A549 treated with AZD2906 at 1 μM for 4 hours (cell line): Measurements from ENCODE around the gene CISTR. TPM values are rescaled to one million over a fixed set of nuclear protein-coding genes. Genes with fewer than 3 reads are reported as not detected.

ENCODE experiments used
- total RNA-seq: library from RNA; stranded (reverse); fragments of 200-300 nt; extraction: Qiagen RNA extraction; gene quantifications from 5 replicates; pipeline ENCODE4 v1.2.3, GENCODE V29; 2022

Gene CISTR
- total RNA-seq, result not detected in 5 replicates

DNA sequence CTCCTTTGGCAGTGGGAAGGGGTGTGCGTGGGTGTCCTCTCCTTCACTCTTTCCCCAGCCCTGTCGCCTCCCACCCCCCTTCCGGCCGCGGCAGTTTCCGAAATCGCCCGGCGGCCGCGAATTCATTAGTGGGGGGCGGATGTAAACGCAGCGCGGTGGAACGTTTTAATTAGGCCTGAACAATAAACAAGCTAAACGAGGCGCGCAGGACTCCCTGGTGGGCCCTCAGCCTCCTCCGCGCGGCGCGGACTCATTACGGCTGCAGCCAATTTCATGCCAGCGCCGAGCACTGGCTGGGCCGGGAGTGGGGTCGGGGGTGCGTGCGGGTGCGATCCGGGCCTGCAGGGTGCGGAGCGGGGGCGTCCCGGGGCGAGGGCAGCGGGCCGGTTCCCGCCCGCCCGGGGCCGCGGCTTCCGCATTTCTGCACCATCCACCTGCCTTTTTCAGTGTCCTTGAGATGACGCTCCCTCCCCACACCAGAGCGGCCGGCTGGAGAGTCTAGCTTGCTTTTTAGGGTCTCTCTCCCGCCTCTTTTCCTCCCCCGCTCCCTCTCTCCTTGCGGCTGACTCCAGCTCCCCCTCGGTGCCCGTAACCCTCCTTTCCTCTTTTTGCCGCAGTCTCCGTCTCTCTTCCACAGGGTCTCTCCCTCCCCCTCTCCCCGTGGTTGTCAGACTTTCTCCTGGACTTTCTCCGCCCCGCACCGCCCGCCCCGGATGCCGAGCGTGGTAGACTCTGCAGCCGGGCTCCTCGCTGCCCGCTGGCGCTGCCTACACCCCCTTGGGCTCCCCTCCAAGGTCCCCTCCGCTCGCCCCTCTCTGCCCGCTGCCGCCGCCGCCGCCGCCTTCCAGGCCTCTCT lies at the start of gene CISTR:
TSS of gene CISTR (minus strand) at position 644 of the 856 bp plus-strand sequence.

DNA sequence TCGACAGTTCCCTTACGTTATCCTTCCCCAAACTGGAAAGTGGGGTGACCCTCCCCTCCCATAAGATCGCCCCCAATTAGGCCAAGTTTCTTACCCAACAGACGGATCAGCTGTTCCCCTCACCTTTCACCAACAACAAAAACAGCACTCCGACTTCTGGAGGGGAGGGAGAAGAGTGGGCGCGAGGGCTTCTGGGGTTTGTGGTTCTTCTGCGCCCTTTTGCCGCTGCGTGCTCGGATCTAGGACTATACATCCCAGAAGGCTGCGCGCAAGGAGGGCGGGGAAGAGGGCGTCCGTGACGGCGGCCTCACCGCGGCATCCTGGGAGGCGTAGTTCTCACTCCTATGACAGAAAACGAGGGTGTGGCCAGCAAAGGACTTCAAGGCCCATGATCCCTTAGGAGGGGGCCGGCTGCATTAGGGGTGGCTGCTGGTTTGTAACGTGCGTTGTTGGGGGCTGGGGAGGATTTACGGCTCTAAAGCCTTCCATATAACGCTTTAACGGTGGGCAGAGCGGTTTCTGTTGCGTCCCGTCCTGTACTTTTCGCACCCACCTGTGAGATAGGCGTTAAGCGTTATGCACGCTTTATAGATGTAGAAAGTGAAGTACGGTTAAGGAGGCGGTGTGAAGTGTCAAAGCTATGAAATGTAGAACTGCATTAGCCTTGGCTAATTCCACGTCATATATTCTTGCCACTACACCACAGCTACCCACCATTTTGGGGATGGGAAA lies 24.3 kb downstream of the CISTR start, which contains the start of gene CALCOCO1:
TSS of gene CALCOCO1 (minus strand) at position 143 of the 732 bp plus-strand sequence. CDS start 2,210 bp downstream, outside the sequence.

Other genes with a start within 250 kb of the CISTR start
- 0.19 to 0.24 TPM in 2 of 5 replicates, not detected in the others for gene NPFF, start 244.5 kb downstream of the CISTR start, total RNA-seq
- gene ATF7, start 125.6 kb downstream of the CISTR start, total RNA-seq, result 16.4 to 18.3 TPM (median 18.0 TPM) in 5 replicates
- 614 to 710 TPM (median 686 TPM) in 5 replicates for gene ATP5MC2, start 75.9 kb downstream of the CISTR start, total RNA-seq
- gene CALCOCO1, start 24.5 kb downstream of the CISTR start, total RNA-seq, result 17.5 to 22.9 TPM (median 18.9 TPM) in 5 replicates
- gene HOXC13, start 186.9 kb upstream of the CISTR start, total RNA-seq, result 21.9 to 37.4 TPM (median 26.0 TPM) in 5 replicates
- gene HOXC12, start 202.9 kb upstream of the CISTR start, total RNA-seq, result 0.03 TPM in 2 of 5 replicates, not detected in the others
- gene HOXC11, start 221.1 kb upstream of the CISTR start, total RNA-seq, result 0.59 to 0.85 TPM (median 0.80 TPM) in 5 replicates
- gene HOTAIR, start 223.0 kb upstream of the CISTR start, total RNA-seq, result 0.06 to 0.29 TPM (median 0.12 TPM) in 5 replicates
- 2.2 to 3.3 TPM (median 3.0 TPM) in 5 replicates for gene HOXC10, start 233.2 kb upstream of the CISTR start, total RNA-seq
- 12.9 to 13.9 TPM (median 13.4 TPM) in 5 replicates for gene HOXC9, start 248.2 kb upstream of the CISTR start, total RNA-seq